ENCODE measurements around the gene SIT1.

GRCh38 chr9:35667939-35668338 lies 17.2 kb upstream of the SIT1 start:
- no peak for TF ChIP-seq TAF1 (IDR thresholded peaks at IDR 0.05; ENCODE audit: borderline replicate concordance, insufficient read depth, low read length)
- TF ChIP-seq POLR2AphosphoS5 (IDR thresholded peaks at IDR 0.05; ENCODE audit: low read depth, low read length) = no peak
- TF ChIP-seq, protein P1, sequence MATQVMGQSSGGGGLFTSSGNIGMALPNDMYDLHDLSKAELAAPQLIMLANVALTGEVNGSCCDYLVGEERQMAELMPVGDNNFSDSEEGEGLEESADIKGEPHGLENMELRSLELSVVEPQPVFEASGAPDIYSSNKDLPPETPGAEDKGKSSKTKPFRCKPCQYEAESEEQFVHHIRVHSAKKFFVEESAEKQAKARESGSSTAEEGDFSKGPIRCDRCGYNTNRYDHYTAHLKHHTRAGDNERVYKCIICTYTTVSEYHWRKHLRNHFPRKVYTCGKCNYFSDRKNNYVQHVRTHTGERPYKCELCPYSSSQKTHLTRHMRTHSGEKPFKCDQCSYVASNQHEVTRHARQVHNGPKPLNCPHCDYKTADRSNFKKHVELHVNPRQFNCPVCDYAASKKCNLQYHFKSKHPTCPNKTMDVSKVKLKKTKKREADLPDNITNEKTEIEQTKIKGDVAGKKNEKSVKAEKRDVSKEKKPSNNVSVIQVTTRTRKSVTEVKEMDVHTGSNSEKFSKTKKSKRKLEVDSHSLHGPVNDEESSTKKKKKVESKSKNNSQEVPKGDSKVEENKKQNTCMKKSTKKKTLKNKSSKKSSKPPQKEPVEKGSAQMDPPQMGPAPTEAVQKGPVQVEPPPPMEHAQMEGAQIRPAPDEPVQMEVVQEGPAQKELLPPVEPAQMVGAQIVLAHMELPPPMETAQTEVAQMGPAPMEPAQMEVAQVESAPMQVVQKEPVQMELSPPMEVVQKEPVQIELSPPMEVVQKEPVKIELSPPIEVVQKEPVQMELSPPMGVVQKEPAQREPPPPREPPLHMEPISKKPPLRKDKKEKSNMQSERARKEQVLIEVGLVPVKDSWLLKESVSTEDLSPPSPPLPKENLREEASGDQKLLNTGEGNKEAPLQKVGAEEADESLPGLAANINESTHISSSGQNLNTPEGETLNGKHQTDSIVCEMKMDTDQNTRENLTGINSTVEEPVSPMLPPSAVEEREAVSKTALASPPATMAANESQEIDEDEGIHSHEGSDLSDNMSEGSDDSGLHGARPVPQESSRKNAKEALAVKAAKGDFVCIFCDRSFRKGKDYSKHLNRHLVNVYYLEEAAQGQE (IDR thresholded peaks at IDR 0.05; ENCODE audit: insufficient read depth in 1 of 2, low read depth in 2 of 2, low read length in 2 of 2) = no peak
- no peak for TF ChIP-seq SIN3A (IDR thresholded peaks at IDR 0.05; ENCODE audit: borderline replicate concordance, insufficient read depth, low read length)
- no peak for TF ChIP-seq FOXP2 (optimal IDR thresholded peaks at IDR 0.05; ENCODE audit: borderline replicate concordance, extremely low read depth, extremely low read length, insufficient read depth)
